A549 treated with CpdA at 1 μM for 4 hours (cell line): ENCODE data around the gene ACVRL1. TPM values are rescaled to one million over a fixed set of nuclear protein-coding genes. Genes with fewer than 3 reads are reported as not detected.

ENCODE experiments used
- total RNA-seq: library from RNA; stranded (reverse); fragments of 200-300 nt; extraction: Qiagen RNA extraction; gene quantifications from 5 replicates; pipeline ENCODE4 v1.2.3, GENCODE V29; 2022; ENCODE audit warnings: low read depth

ACVRL1 gene
- total RNA-seq, result 0.03 to 0.09 TPM (median 0.08 TPM) in 4 of 5 replicates, not detected in the other

GRCh38 chr12:51907083-51907855 lies at the start of gene ACVRL1:
ACVRL1 (plus strand) TSS chr12:51907504; CDS start chr12:51912475, 4,971 bp downstream.

GRCh38 chr12:51887476-51888315 lies 19.6 kb upstream of the ACVRL1 start, which contains the start of gene ANKRD33:
ANKRD33 (plus strand) TSS chr12:51888103; CDS start chr12:51888187, 84 bp downstream.

DNA sequence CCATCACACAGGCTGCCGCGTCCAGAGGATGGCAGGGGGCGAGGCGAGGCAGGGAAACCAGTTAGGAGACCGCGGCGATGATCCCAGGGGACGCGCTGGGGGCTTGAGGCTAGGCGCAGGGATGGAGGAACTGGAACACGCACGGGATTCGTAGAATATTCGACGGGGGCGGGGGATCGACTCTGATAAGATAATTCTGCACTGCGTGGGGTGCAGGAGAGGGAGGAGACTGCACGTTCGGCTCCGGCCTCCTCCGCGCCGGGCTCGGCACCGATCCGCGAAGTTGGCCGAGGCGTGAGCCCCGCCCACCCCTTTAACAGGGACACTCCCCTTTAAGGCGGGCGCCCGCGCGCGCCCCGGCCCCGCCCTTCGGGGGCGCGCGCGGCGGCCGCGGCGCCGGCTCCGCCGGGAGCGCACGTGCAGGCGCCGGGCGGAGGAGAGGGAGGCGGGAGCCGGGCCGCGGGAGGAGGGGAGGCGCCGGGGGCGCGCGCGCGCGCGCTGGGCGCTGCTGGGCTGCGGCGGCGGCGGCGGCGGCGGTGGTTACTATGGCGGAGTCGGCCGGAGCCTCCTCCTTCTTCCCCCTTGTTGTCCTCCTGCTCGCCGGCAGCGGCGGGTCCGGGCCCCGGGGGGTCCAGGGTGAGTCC lies 44.0 kb downstream of the ACVRL1 start, which contains the start of gene ACVR1B:
TSS of gene ACVR1B (plus strand) at position 501 of the 644 bp plus-strand sequence. CDS start at position 546, 45 bp downstream.

Other genes with a start within 250 kb of the ACVRL1 start
- 0.14 to 0.41 TPM (median 0.20 TPM) in 5 replicates for gene FIGNL2, start 58.8 kb upstream of the ACVRL1 start, total RNA-seq
- gene ANKRD33, start 19.4 kb upstream of the ACVRL1 start, total RNA-seq, result 0.08 TPM in 1 of 5 replicates, not detected in the others
- 12.0 to 17.3 TPM (median 15.4 TPM) in 5 replicates for gene ACVR1B, start 44.2 kb downstream of the ACVRL1 start, total RNA-seq
- 0.44 to 1.2 TPM (median 0.58 TPM) in 5 replicates for gene TAMALIN, start 99.4 kb downstream of the ACVRL1 start, total RNA-seq
- 29.4 to 44.4 TPM (median 34.5 TPM) in 5 replicates for gene NR4A1, start 143.9 kb downstream of the ACVRL1 start, total RNA-seq
- 77.7 to 101 TPM (median 99.2 TPM) in 5 replicates for gene ATG101, start 162.5 kb downstream of the ACVRL1 start, total RNA-seq
- gene SMIM41, start 172.2 kb downstream of the ACVRL1 start, total RNA-seq, result not detected in 5 replicates